H9 (cell line): ENCODE data around the gene SLC39A2. TPM values are rescaled to one million over a fixed set of nuclear protein-coding genes. Genes with fewer than 3 reads are reported as not detected.
"Not testable (repeated sequence)": the region's sequence is repeated elsewhere in the genome, so short reads cannot be mapped to it uniquely, and the experiment has no call there.

Source experiments
- DNase-seq: peaks from one replicate; pipeline ENCODE4 v3.0.0-alpha.2; 2017
- H2AFZ ChIP-seq: one replicate; pipeline ENCODE4 v1.6.1; 2013; ENCODE audit warnings: mild to moderate bottlenecking, low read length, control low read depth, moderate library complexity
- H2AK5ac ChIP-seq: 2 replicates; pipeline ENCODE4 v1.6.1; 2013; ENCODE audit warnings: low read length, control low read depth, mixed read lengths; ENCODE audit not compliant: insufficient read length
- H2BK120ac ChIP-seq: one replicate; pipeline ENCODE4 v1.6.1; 2013; ENCODE audit warnings: low read depth, mild to moderate bottlenecking, low read length, control low read depth, inconsistent platforms; ENCODE audit not compliant: poor library complexity, severe bottlenecking
- H2BK12ac ChIP-seq: 2 replicates; pipeline ENCODE4 v1.6.1; 2013; ENCODE audit warnings: low read length, control low read depth, mixed read lengths, low read depth; ENCODE audit not compliant: insufficient read length
- H2BK15ac ChIP-seq: 2 replicates; pipeline ENCODE4 v1.6.1; 2013; ENCODE audit warnings: low read depth, low read length, control low read depth
- H2BK20ac ChIP-seq: one replicate; pipeline ENCODE4 v1.6.1; 2013; ENCODE audit warnings: low read depth, mild to moderate bottlenecking, low read length, control low read depth, inconsistent platforms; ENCODE audit not compliant: poor library complexity, severe bottlenecking
- H2BK5ac ChIP-seq: 2 replicates; pipeline ENCODE4 v1.6.1; 2013; ENCODE audit warnings: low read length, control low read depth, mixed read lengths; ENCODE audit not compliant: insufficient read length
- H3K14ac ChIP-seq: 2 replicates; pipeline ENCODE4 v1.6.1; 2013; ENCODE audit warnings: low read length, control low read depth; ENCODE audit not compliant: insufficient read depth
- H3K18ac ChIP-seq: 2 replicates; pipeline ENCODE4 v1.6.1; 2013; ENCODE audit warnings: low read depth, mild to moderate bottlenecking, mixed read lengths, low read length, control low read depth; ENCODE audit not compliant: insufficient read length
- H3K23ac ChIP-seq: 2 replicates; pipeline ENCODE4 v1.6.1; 2013; ENCODE audit warnings: low read length, control low read depth, mixed read lengths, low read depth; ENCODE audit not compliant: insufficient read length
- H3K23me2 ChIP-seq: 2 replicates; pipeline ENCODE4 v1.6.1; 2013; ENCODE audit warnings: low read depth, mild to moderate bottlenecking, mixed read lengths, low read length, control low read depth; ENCODE audit not compliant: insufficient read length, poor library complexity, severe bottlenecking
- H3K27ac ChIP-seq: 2 replicates; pipeline ENCODE4 v1.5.1; 2013; ENCODE audit warnings: low read length, control low read depth, mixed read lengths, low read depth; ENCODE audit not compliant: insufficient read length
- H3K27me3 ChIP-seq: 2 replicates; pipeline ENCODE4 v1.6.1; 2013; ENCODE audit warnings: low read length, control low read depth, inconsistent platforms; ENCODE audit not compliant: insufficient read depth
- H3K4ac ChIP-seq: 2 replicates; pipeline ENCODE4 v1.6.1; 2013; ENCODE audit warnings: low read depth, mild to moderate bottlenecking, control low read depth, inconsistent platforms, low read length, moderate library complexity
- H3K4me1 ChIP-seq: 2 replicates; pipeline ENCODE4 v1.6.1; 2013; ENCODE audit warnings: low read length, control low read depth, inconsistent platforms; ENCODE audit not compliant: insufficient read depth
- H3K4me2 ChIP-seq: 2 replicates; pipeline ENCODE4 v1.6.1; 2013; ENCODE audit warnings: low read length, control low read depth, mixed read lengths; ENCODE audit not compliant: insufficient read length, insufficient read depth
- H3K56ac ChIP-seq: 2 replicates; pipeline ENCODE4 v1.6.1; 2013; ENCODE audit warnings: low read depth, mild to moderate bottlenecking, mixed read lengths, low read length, control low read depth; ENCODE audit not compliant: insufficient read length
- H3K79me1 ChIP-seq: 2 replicates; pipeline ENCODE4 v1.6.1; 2013; ENCODE audit warnings: low read depth, mild to moderate bottlenecking, moderate library complexity, low read length, control low read depth, inconsistent platforms; ENCODE audit not compliant: insufficient read depth, poor library complexity, severe bottlenecking
- H3K79me2 ChIP-seq: 2 replicates; pipeline ENCODE4 v1.6.1; 2013; ENCODE audit warnings: low read length, control low read depth, inconsistent platforms; ENCODE audit not compliant: insufficient read depth
- H3K9ac ChIP-seq: 2 replicates; pipeline ENCODE4 v1.6.1; 2013; ENCODE audit warnings: low read length, control low read depth, mixed read lengths; ENCODE audit not compliant: insufficient read length; ENCODE audit errors: extremely low read depth
- H3K9me3 ChIP-seq: one replicate; pipeline ENCODE4 v1.6.1; 2013; ENCODE audit warnings: low read depth, low read length, inconsistent platforms; ENCODE audit not compliant: control insufficient read depth
- H3T11ph ChIP-seq: one replicate; pipeline ENCODE4 v1.6.1; 2013; ENCODE audit warnings: mild to moderate bottlenecking, low read length, control low read depth, inconsistent platforms
- H4K20me1 ChIP-seq: one replicate; pipeline ENCODE4 v1.6.1; 2013; ENCODE audit not compliant: control insufficient read depth, insufficient read length, insufficient read depth
- H4K5ac ChIP-seq: 2 replicates; pipeline ENCODE4 v1.6.1; 2013; ENCODE audit warnings: low read depth, mild to moderate bottlenecking, mixed read lengths, low read length, control low read depth; ENCODE audit not compliant: insufficient read length
- H4K8ac ChIP-seq: replicated peaks from 2 replicates; pipeline ENCODE4 v1.6.1; 2013; ENCODE audit warnings: low read length, control low read depth, mixed read lengths, low read depth; ENCODE audit not compliant: insufficient read length
- H4K91ac ChIP-seq: 2 replicates; pipeline ENCODE4 v1.6.1; 2013; ENCODE audit warnings: low read depth, mild to moderate bottlenecking, moderate library complexity, mixed read lengths, low read length, control low read depth; ENCODE audit not compliant: insufficient read length
- H3K27ac Mint-ChIP-seq, 3 experiments: 2 replicates in 2 of 3; 3 replicates in 1 of 3; pipeline ENCODE4 v1.8.0; 2020 to 2021; ENCODE audit warnings: mixed read lengths in 3 of 3, mild to moderate bottlenecking in 1 of 3, moderate library complexity in 1 of 3
- H3K27me3 Mint-ChIP-seq: 2 replicates; pipeline ENCODE4 v1.8.0; 2021; ENCODE audit warnings: low read depth, mild to moderate bottlenecking, moderate library complexity, mixed read lengths
- H3K36me3 Mint-ChIP-seq, 3 experiments: 2 replicates in 2 of 3; 3 replicates in 1 of 3; pipeline ENCODE4 v1.8.0; 2020 to 2021; ENCODE audit warnings: low read depth in 3 of 3, mixed read lengths in 3 of 3; ENCODE audit not compliant: insufficient read depth in 1 of 3
- H3K4me1 Mint-ChIP-seq, 2 experiments: 2 replicates each; pipeline ENCODE4 v1.8.0; 2020; ENCODE audit warnings: mixed read lengths in 2 of 2
- H3K4me3 Mint-ChIP-seq, 2 experiments: 2 replicates in 1 of 2; 3 replicates in 1 of 2; pipeline ENCODE4 v1.8.0; 2020 to 2021; ENCODE audit warnings: mild to moderate bottlenecking in 2 of 2, mixed read lengths in 2 of 2, moderate library complexity in 1 of 2
- H3K9me3 Mint-ChIP-seq, 2 experiments: 2 replicates in 1 of 2; 3 replicates in 1 of 2; pipeline ENCODE4 v1.8.0; 2020; ENCODE audit warnings: mild to moderate bottlenecking in 2 of 2, mixed read lengths in 2 of 2, moderate library complexity in 1 of 2
- WGBS: extraction: QIAGEN DNeasy Blood & Tissue Kit; methylation state at CpG from one replicate; pipeline ENCODE4 v1.1.7; 2013; ENCODE audit warnings: missing lambda C conversion rate, low lambda C conversion rate, mixed read lengths; ENCODE audit not compliant: insufficient read length; ENCODE audit errors: extremely low coverage; 5-methylcytosine and 5-hydroxymethylcytosine counted together
- total RNA-seq: library from RNA; stranded (reverse); gene quantifications from 2 replicates; pipeline ENCODE4 v1.2.1, GENCODE V29; 2021
- TF ChIP-seq, protein P1 (sequence below): fragments of 200-600 bp; sonication (generic); conservative IDR thresholded peaks from 3 replicates; pipeline ENCODE4 v1.8.0; 2021; ENCODE audit warnings: antibody characterized with exemption, mild to moderate bottlenecking

Gene SLC39A2
- total RNA-seq, 1 experiment from 2014 or later, result not detected

DNA sequence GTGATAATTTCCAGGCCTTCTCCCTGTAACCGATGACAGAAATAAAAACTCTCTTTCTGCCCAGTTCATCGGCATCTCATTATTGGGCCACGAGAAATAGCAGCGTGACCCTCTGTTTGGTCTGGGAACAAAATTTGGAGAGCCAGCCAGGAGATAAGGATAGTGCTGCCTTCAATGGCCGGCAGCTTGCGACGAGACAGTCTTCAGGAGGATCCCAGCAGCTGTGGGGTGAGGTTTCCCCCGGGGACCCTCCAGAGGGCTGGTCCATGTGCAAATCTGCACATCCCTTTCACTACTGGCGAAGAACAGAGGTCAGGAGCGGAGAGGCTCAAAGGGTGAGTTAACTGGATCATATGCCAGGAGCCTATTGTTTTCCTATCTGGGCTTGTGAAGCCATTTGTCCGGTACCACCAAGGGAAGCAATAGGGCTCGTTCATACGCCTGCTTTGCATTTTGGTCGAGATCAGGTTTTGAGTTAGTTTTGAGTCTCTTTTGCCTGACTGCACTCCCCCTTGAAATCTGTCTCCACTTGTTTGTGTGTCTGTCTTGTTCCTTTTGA lies 4.8 kb downstream of the SLC39A2 start:
- Mint-ChIP-seq H3K36me3 (no peaks in the 10 kb centered on the region), H3K9me3 (no peaks in the 10 kb centered on the region), H3K4me1 (peaks cover 8 to 9% of the 10 kb centered on the region in 2 experiments), H3K4me3 (no peak overlapping the region), H3K27ac (no peak overlapping the region), H3K27me3 (no peaks in the 10 kb centered on the region; the same call in 1 of the 2 replicates)
- Histone ChIP-seq H3T11ph (no peak overlapping the region), H4K91ac (no peak overlapping the region), H3K18ac (no peak overlapping the region), H3K4ac (no peak overlapping the region), H4K5ac (no peak overlapping the region), H2BK5ac (no peak overlapping the region), H2BK12ac (no peak overlapping the region), H3K23ac (no peak overlapping the region), H3K27me3 (no peaks in the 10 kb centered on the region), H3K9ac (no peak overlapping the region), H3K23me2 (no peaks in the 10 kb centered on the region), H3K56ac (no peak overlapping the region), H3K4me2 (no peak overlapping the region), H3K79me2 (no peaks in the 10 kb centered on the region), H4K8ac (no peak overlapping the region), H3K27ac (no peak overlapping the region), H2BK120ac (no peak overlapping the region), H2AK5ac (no peak overlapping the region), H4K20me1 (no peaks in the 10 kb centered on the region), H3K14ac (no peak overlapping the region), H3K4me1 (no peaks in the 10 kb centered on the region), H2BK20ac (no peak overlapping the region), H2BK15ac (no peak overlapping the region), H2AFZ (no peak overlapping the region), H3K9me3 (no peaks in the 10 kb centered on the region), H3K79me1 (no peaks in the 10 kb centered on the region)
- DNase-seq, result no peak
- no CpG with 5 or more reads among the region's 14 CpGs for WGBS
- TF ChIP-seq, protein P1, sequence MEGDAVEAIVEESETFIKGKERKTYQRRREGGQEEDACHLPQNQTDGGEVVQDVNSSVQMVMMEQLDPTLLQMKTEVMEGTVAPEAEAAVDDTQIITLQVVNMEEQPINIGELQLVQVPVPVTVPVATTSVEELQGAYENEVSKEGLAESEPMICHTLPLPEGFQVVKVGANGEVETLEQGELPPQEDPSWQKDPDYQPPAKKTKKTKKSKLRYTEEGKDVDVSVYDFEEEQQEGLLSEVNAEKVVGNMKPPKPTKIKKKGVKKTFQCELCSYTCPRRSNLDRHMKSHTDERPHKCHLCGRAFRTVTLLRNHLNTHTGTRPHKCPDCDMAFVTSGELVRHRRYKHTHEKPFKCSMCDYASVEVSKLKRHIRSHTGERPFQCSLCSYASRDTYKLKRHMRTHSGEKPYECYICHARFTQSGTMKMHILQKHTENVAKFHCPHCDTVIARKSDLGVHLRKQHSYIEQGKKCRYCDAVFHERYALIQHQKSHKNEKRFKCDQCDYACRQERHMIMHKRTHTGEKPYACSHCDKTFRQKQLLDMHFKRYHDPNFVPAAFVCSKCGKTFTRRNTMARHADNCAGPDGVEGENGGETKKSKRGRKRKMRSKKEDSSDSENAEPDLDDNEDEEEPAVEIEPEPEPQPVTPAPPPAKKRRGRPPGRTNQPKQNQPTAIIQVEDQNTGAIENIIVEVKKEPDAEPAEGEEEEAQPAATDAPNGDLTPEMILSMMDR, result no peak

DNA sequence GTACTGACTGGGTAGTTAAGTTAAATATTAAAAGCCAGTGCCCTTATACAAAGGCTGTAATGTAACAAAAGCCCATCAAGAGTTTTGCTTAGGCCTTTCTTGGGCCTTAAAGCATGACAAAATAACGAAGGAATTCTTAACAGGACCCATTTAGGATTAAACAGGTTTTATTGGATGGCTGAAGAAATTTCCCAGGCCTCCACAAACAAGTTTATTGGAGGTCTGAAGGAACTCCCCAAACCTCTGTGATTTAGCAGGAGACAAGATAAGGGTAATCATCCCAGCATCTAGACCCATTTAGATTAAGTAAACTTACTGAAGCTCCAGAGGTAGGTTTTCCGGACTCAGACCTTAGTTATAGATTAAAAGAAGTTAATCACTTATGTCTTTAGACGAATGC lies 10.6 kb downstream of the SLC39A2 start:
- H2AFZ ChIP-seq, H3K27ac ChIP-seq, H3K4me2 ChIP-seq, H3K36me3 Mint-ChIP-seq, H3K14ac ChIP-seq, H3K56ac ChIP-seq, H4K5ac ChIP-seq, DNase-seq, H3K27me3 ChIP-seq, H3K4ac ChIP-seq, H3K4me1 Mint-ChIP-seq, H3K9me3 ChIP-seq, H3T11ph ChIP-seq, H3K27ac Mint-ChIP-seq, H2BK20ac ChIP-seq, H4K20me1 ChIP-seq, H2BK12ac ChIP-seq, H4K91ac ChIP-seq, H3K23ac ChIP-seq, H2AK5ac ChIP-seq, H3K27me3 Mint-ChIP-seq, H3K79me1 ChIP-seq, H3K9me3 Mint-ChIP-seq, H3K79me2 ChIP-seq, H3K18ac ChIP-seq, H3K4me1 ChIP-seq, H2BK120ac ChIP-seq, H2BK5ac ChIP-seq, H2BK15ac ChIP-seq, H3K23me2 ChIP-seq, H3K4me3 Mint-ChIP-seq, H3K9ac ChIP-seq, H4K8ac ChIP-seq: not testable (repeated sequence)
- no CpG with 5 or more reads among the region's 3 CpGs for WGBS
